Activated CD8-positive, alpha-beta memory T cell treated with anti-CD3 and anti-CD28 coated beads, Interleukin-2, amount 50 U/mL, for 48 hours (primary cell): ENCODE results near the gene SGPP2.
"Not testable (repeated sequence)": the region's sequence is repeated elsewhere in the genome, so short reads cannot be mapped to it uniquely, and the experiment has no call there.

ENCODE experiments used
- DNase-seq: peaks from one replicate; pipeline ENCODE4 v3.0.0-alpha.2; 2020

The SGPP2 gene

DNA sequence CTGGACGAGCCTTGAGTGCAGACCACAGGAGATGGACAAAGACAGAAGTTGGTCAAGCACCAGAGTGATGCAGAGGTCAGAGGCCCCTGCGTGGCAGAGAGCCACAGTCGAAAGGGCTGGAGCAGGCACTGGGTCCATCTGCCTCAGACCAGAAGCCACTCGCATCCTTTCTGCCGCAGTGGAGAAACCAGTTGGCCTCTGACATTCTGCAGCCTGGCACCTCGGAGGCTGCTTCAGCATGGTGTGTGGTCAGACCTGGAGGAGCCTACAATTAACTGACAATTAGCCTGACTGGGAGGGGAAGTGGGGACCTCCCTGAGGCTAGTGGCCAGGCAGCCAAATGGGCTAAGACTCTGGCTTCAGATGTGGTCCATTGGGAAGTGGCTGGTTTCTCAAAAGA lies 111.1 kb downstream of the SGPP2 start:
- no peak for DNase-seq

DNA sequence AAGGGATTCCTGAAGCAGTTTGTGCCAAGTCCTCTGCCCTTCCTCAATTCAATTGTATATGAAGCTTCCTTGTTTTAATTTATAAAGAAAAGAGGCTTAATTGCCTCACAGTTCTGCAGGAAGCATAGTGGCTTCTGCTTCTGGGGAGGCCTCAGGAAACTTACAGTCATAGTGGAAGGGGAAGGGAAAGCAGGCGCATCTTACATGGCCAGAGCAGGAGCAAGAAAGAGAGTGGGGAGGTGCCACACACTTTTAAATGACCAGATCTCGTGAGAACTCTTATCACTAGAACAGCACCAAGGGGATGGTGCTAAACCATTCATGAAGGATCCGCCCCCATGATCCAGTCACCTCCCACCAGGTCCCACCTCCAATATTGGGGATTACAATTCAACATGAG lies 114.2 kb downstream of the SGPP2 start:
- no peak for DNase-seq

DNA sequence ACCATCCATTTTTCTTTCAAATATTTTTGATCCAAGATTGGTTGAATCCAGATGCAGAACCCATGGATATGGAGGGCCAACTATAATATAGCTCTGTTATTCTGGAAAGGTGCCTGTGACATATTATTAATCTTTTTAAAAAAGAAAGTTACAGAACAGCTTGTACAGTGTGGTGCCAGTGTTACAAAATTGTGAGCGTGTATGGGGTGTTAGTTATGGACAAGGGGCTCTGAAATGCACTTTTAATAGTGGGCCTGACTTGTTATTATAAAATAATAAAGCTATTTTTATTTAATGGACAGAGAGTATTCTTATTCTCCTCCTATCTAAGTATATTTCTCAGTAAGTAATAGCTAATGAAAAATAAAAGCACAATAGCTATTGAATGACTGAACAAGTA lies 120.3 kb downstream of the SGPP2 start:
- no peak for DNase-seq

DNA sequence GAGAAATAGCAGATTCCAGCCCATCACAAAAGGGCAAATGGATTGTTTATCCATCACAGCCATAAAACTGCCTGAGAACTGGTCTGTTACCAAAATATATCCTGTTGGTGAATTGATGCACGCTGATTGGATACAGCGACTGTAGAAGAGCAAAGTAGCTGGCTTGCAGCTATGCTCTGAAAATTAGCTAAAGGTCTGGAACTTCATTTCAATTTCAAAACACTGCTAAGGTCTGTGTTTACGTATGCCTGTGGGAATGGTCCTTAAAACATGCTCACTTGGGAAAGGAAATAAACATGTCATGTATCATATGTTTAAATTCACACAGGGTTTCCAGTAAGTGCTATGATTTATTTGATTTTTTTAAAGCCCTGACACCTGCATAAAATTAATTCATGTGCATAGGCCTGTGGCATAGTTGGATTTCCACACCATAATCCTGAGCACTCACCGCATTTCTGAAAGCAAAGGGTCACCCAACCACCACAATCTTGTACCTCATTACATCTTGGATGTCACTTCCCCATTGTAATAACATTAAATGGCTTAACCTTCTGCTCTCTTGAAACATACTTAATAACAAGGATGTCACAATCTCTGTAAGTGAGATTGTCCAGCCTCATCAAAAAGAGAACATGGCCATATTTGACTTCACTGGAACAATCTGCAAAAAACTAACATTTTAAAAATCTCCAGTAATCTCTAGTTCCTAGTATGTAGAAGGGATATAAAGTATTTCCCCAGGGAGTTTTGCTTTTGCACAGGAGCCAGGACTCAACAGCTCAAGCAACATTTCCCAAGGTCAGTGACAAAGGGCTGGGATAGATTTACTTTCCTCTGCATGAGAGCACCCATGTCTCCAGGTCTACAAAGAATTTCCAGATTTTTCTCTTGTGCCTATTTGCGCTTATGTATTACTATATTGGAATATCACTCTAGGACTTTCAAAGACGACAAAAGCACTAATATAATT lies 121.8 kb downstream of the SGPP2 start:
- DNase-seq = no peak

DNA sequence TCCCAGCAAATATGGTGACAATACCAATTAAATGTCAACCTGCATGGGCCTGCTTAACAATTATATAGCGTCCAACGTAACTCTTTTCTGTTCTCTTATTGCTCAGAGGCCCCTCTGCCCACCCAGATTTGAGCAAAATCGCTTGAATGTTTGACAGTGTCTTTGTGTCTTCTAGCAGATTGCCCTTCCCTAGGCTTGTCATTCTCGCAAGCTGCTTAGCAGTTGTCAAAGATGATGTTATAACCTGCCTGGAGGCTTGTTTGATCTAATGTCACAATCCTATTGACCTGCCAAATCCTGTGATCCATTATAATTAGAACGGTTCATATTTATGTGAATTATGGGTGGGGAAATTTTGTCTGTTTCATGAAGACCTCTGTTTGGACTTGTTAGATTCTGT lies 122.7 kb downstream of the SGPP2 start:
- no peak for DNase-seq

DNA sequence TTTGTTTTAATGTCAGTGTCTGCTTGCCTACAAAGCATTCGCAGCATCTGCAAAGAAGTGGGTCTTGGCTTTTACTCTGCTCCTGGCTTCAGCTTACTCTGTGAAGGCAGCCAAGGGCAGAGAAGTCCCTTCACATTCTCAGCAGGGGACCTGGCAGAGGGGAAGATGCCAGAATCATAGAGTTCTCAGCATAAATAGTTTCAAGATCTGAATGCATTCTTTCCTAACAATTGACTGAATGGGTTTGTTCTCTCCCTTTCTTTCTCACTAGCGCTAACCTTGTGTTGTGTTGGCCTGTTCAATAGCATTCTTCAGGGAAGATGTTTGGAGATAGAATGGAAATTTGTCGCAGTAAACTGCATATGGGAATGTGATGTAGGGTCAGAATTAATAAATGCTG lies 124.6 kb downstream of the SGPP2 start:
- DNase-seq = no peak

DNA sequence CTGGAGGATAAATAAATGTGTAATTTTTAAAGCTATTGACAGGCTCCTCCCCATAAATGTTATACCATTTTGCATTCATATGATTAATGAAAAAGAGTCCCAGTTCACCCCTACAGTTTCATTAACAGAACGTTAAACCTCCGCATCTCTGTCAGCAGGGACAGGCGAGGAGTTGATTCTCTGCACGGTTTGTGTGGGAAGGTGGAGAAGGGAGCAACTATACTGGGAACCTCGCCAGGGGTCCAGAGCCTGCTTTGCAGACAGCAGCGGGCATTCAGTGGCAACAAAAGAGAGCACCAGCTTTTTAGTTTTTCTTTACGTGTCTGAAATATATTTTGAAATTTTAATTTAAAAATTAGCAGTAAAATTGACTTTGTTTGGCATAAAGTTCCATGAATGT lies 130.2 kb downstream of the SGPP2 start:
- DNase-seq = no peak

DNA sequence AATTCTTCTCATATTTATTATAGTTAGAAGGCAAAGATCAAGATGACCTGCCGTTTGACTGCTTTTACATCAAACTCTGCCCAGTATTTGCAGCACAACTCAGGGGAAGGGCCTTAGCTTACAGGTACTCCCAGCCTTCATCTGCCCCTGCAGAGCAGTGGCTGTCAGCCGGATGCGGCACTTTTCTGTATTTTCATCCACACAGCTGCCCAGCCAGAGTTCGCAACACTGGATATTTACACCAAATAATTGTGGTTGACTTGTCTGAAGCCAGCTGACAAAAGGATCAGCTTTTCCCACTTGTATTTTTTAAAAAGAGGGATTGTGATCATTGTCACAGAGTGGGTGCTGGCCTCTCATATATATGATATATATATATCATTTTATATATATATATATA lies 136.8 kb downstream of the SGPP2 start:
- DNase-seq = no peak

DNA sequence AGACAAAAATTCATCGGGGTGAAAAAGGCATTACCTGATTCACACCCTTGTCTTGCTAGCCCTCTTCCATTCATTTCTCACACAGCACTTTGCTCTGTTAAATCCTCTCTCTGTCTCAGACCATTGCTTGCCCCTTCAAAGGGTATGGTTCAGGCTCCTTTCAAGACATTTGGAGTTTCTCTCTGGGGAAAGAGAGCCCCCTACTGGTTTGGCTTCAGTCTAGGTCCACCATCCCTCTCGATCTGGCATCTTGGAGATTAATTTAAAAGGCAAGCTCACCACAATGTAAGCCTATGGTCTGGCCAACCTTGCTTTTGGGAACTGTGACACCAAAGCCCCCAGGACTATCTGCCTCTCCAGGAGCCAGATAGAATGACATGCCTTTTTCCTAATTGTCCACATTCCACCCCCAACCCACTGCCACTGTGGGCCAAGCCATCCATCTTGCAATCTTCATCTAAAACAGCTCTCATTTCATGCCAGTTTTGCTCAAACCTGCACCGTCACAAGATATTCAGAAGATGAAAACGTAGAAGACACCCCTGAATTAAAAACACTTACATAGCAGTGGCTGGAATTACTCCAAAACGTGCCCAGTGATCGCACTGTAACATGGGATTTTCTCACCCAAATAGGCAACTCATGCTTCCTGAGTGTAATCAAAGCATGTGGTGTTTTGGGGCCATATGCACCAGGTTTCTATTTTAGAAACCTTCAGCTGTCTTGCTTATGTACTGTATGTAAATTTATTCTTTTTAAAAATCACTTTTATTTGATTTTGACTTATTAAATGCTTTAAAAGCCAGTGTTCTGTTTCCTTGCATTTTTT lies 137.7 kb downstream of the SGPP2 start:
- no peak for DNase-seq

DNA sequence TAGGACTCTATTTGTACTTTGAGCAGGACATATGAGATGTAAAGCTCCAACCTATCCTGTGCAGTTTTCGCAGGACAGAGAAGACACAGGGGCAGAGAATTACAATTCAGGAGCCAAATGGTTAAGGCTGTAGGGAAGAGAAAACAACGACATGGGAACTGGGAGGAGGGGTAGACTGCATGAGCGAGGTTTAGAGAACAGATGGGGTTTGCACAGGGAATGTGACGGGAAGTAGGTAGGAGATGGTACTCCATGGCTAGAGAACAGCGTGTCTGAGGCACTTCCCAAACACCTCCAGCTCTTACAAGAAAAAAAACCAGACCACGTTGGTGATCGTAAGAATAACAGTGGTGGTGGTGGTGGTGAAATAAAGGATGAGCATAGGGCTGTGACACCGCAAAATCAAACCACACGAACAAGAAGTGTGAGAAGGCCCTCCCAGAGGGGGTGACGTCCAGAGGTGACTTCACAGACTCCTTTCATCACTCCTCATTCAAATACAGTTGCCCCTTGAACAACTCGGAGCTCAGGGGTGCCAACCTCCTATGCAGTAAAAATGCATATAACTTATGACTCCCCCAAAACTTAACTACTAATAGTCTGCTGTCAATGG lies 138.9 kb downstream of the SGPP2 start:
- no peak for DNase-seq

DNA sequence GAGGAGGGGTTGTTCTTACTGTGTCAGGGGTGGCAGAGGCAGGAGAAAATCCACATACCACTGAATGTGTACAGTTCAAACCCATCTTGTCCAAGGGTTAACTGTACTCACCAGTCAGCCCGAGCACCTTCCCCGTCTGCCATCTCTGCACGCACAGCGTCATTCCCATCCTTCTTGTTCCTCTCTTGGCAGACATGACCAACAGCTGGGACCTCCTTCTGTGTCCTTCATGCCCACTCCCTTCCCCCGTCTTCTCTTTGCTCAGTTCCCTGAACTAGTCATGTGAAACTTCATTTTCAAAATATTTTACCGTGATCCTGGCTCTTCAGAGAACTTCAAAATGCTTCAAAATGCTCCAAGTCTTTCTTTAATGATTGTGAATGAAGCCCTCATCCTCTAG lies 139.6 kb downstream of the SGPP2 start:
- no peak for DNase-seq

DNA sequence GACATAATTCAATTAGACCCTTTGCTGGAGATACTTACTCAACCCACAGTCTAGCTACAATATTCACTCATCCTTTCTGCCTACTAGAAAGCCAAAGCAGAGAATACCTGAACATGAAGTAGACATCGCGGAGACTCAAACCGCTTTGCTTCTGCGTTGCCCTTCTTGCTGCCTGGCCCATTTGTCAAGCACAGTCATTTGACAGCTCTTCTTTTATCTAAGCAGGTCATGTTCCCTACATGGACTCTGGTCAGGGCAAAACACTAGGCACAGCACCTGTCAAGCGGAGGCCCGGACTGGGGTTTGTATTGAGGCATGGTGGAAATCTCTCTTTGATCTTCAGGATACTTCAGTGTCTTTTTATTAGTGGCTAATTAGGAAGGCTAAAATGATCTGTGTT lies 141.9 kb downstream of the SGPP2 start:
- no peak for DNase-seq

DNA sequence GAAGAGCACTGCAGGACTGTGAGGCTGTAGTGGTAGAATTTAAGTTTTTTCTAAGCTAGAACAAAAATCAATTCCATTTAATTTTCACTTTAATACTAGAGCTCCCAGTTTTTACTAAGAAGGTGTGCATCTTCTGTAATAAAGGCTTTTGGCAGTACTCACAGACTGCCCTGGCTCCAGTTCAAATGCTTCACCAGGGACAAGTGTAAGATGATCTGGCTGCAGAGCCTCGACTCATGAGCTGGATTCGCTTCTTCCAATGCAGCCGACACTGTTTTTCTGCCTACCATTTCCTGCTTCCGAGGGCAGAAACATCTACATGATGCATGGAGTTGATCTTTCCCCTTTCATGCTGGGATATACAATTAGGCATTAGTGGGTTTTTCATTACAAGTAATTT lies 144.5 kb downstream of the SGPP2 start:
- DNase-seq = no peak

DNA sequence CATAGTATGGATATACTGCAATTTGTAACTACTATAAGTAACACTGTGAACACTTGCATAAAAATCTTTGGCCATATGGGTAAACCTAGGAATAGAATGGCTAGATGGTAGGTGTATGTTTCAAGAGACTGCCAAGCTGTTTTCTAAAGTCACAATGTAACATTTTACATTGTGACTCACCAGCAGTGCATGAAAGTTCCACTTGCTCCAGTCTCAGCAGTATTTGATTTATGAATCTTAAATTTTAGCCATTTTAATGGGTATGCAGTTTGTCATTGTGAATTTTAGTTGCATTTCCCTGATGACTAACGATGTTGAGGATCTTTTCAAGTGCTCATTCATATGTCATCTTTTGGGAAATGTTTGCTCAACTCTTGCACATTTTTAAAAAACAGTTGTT lies 145.5 kb downstream of the SGPP2 start:
- no peak for DNase-seq

DNA sequence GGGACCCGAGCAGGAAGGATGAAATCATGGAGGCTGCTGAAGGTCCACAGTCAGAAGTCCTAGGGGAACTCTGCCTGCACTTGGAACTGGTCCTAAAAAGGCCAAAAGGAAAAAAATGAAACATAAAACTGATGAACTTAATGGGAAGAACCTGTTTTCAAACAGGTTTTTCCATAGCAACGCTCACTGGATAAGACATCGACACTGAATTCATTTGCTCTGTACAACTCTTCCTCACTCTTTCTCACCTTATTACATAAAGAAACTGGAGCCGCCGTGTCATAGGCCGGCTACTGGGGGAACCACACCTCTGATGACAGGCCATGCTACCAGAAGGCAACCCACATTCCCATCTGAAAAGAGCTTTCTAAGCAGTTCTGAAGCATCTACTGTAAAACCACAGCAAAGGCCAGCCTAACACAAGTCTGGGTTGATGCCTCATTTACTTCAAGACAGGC lies 147.9 kb downstream of the SGPP2 start:
- no peak for DNase-seq

DNA sequence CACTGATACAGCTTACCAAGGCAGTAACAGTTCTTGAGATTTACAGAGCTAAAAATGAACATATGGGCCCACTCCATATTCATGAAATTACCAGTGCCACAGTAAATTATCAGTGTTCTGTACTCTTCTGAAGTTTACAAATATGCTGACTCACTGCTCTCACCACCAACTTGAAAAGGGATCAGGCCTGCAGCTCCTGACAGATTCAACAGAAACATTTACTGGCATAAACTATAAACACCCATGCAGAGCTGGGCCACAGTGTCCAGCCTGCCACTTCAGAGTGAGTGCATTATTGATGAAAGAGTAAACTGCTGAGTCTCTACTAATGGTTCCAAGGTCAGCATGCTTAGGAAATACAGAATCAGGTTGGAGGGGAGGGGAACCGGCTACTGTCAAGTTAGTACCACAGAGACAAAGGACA lies 148.4 kb downstream of the SGPP2 start:
- DNase-seq = no peak

DNA sequence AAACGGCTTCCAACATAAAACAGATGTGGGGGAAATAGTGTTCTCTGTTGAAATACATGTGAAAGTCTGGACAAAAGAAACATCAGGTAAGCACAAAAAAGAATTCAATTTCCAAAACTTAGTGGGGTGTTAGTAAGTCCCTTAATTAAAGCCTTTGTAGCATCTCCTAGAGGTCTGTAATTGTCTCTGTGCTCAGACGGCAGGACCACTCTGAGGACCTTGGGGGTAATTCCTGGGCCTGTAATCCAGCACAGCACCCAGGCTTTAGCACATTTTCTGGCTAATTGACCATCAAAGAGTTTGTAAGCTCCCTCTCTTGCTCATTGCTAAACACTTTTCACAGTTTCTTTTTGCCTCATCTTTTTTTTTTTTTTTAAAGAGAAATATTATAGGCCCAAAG lies 151.3 kb downstream of the SGPP2 start:
- DNase-seq = no peak

DNA sequence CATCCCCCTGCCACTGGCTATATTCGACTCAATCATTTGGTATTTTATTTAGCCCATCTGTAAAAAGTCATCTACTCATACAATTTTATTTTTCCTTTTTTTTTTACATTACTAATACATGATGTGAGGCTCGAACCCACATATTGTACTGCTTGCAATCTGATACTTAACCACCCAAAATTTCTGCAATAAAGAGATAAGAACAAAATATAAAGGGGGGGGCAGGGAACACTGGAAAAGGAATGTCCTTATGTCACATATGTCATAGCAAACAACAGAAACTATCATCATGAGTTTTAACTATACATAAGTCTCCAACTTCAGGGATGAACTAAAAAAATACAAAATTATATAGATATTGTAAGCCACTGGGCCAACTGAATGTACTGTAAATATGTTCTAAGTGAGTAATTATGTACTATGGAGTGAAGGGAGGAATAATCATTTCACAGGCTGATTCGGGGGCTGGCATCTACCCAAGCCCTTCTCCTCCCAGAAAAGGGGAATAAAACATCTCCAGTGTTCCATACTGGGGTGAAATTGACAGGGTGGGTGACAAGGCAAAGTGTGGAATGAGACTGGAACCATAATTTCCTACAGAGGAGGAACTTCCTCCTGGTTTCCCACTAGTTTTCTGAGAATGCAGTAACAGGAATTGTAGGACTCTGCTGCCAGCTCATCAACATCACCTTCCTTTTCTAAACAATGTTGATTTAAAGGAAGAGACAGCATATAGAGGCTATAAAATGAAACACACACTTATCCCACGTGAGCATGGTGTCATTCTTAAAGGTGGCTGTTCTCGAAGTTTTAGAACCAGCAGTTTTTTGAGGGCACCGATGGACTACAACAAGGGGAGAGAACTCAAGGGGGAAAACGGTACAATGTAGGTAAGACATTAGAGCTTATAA lies 152.1 kb downstream of the SGPP2 start:
- no peak for DNase-seq

DNA sequence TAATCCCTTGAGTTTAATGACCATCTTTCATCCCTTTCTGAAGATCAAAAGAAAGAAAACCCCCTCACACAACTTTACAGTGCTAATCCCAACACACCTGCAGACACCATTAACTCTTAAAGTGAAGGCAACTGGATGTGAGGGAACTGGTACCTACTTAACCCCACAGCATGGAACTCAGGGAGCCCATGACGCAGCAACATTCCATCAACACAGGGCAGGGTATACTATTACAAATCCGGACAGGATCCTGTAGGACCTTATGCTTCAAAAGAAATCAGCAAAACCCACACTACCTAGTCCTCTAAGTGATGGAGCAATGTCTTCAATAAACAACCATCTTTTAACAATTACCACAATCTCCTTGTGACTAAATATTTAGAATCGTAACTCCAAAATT lies 153.0 kb downstream of the SGPP2 start:
- DNase-seq = no peak

DNA sequence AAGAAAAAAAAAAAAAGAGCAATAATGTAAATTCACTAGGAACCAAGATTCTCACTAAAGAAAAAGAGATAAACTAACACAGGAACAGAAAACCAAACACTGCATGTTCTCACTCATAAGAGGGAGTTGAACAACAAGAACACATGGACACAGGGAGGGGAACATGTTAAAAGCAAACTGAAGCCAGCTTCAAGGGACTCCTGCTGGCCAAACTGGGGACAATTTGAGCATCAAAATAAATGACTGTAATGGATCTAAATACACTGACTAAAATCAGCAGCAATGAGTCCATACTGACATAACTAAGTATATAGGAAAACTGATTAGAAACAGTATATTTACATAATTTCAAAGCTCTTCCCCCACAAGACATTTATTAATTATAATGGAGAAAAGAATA lies 158.6 kb downstream of the SGPP2 start:
- no peak for DNase-seq

DNA sequence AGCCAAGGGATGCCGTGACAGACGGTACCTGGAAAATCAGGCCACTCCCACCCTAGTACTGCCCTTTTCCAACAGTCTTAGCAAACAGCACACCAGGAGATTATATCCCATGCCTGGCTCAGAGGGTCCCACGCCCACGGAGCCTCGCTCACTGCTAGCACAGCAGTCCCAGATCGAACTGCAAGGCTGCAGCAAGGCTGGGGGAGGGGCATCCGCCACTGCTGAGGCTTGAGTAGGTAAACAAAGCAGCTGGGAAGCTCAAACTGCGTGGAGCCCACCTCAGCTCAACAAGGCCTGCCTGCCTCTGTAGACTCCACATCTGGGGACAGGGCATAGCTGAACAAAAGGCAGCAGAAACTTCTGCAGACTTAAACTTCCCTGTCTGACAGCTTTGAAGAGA lies 160.2 kb downstream of the SGPP2 start:
- not testable (repeated sequence) for DNase-seq

DNA sequence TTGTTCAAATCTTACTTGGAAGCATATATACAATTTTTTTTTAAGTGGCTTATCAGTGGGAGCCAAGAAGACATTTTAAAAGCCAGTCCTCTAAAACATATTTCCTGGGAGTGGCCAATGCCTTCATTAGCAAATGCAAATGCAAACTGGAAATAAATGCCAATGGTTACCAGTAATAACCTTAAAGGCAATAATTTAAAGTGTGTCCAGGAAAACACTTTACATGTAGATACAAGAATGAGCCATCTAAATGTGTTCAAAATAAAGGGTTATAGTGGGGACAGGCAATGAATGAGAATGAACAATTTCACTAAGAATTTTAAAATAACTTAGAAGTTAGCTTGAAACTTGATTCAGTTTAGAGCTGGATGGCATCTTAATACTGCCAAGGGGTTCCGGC lies 167.3 kb downstream of the SGPP2 start:
- no peak for DNase-seq
